PC-3 (cell line): ENCODE results near the gene TENT5C. TPM values are rescaled to one million over a fixed set of nuclear protein-coding genes. Genes with fewer than 3 reads are reported as not detected.
A peak's percentile ranks its signal among the peaks of the same experiment; 100 is the strongest.

Source experiments
- ATAC-seq: fragments of 200-7000 bp; cut with Tn5 transposase; 2 replicates; pipeline ENCODE4 v1.9.1; 2020; ENCODE audit warnings: mild to moderate bottlenecking, moderate library complexity
- BruUV-seq: library from RNA; stranded (reverse); fragments of 400-500 nt; replicated peaks from 2 replicates; lab custom pipeline; 2021; lab: Mats Ljungman, UMichigan
- CTCF ChIA-PET: fragments of 300-600 bp; sonication (Branson Sonifier 250); formaldehyde crosslinking; loops from one replicate; lab custom pipeline; 2022; ENCODE audit warnings: antibody characterized with exemption; lab: Charles Lee
- POLR2A ChIA-PET: fragments of 300-600 bp; sonication (Branson Sonifier 250); formaldehyde crosslinking; loops from one replicate; lab custom pipeline; 2022; ENCODE audit warnings: antibody characterized with exemption; ENCODE audit not compliant: unreplicated experiment; lab: Charles Lee
- DNase-seq: peaks from one replicate; pipeline ENCODE4 v3.0.0-alpha.2; 2015
- H2AFZ ChIP-seq: fragments of 300-600 bp; sonication (generic); 2 replicates; pipeline ENCODE4 v1.6.0; 2016; ENCODE audit warnings: antibody characterized with exemption, low read length
- H3F3A ChIP-seq: fragments of 300-600 bp; sonication (generic); one replicate; pipeline ENCODE4 v1.6.0; 2017; ENCODE audit warnings: antibody characterized with exemption, low read length, control low read depth, mild to moderate bottlenecking; ENCODE audit not compliant: unreplicated experiment
- H3K27ac ChIP-seq: fragments of 300-600 bp; sonication (generic); 2 replicates; pipeline ENCODE4 v1.5.1; 2016; ENCODE audit warnings: mild to moderate bottlenecking, low read length
- H3K27me3 ChIP-seq: fragments of 300-600 bp; sonication (generic); 2 replicates; pipeline ENCODE4 v1.6.1; 2016; ENCODE audit warnings: low read length, mixed read lengths
- H3K36me3 ChIP-seq: fragments of 300-600 bp; sonication (generic); 2 replicates; pipeline ENCODE4 v1.6.1; 2016; ENCODE audit warnings: low read depth, mixed run types, low read length, mixed read lengths
- H3K4me1 ChIP-seq: fragments of 300-600 bp; sonication (generic); 2 replicates; pipeline ENCODE4 v1.5.1; 2016; ENCODE audit warnings: low read length; ENCODE audit not compliant: insufficient read depth
- H3K4me2 ChIP-seq: fragments of 300-600 bp; sonication (generic); 2 replicates; pipeline ENCODE4 v1.6.0; 2016; ENCODE audit warnings: low read length
- H3K4me3 ChIP-seq: fragments of 300-600 bp; sonication (generic); 2 replicates; pipeline ENCODE4 v1.5.1; 2016; ENCODE audit warnings: mild to moderate bottlenecking, low read length, mixed read lengths
- H3K79me2 ChIP-seq: fragments of 300-600 bp; sonication (generic); 2 replicates; pipeline ENCODE4 v1.6.1; 2017; ENCODE audit warnings: low read length, mixed read lengths
- H3K9ac ChIP-seq: fragments of 300-600 bp; sonication (generic); 2 replicates; pipeline ENCODE4 v1.6.0; 2016; ENCODE audit warnings: mild to moderate bottlenecking, low read length
- H3K9me2 ChIP-seq: fragments of 300-600 bp; sonication (generic); replicated peaks from 2 replicates; pipeline ENCODE4 v1.6.1; 2016; ENCODE audit warnings: mixed run types, low read length, mixed read lengths
- H3K9me3 ChIP-seq: fragments of 300-600 bp; sonication (generic); 2 replicates; pipeline ENCODE4 v1.6.1; 2016; ENCODE audit warnings: low read length, mixed read lengths
- H4K20me1 ChIP-seq: fragments of 300-600 bp; sonication (generic); 2 replicates; pipeline ENCODE4 v1.6.1; 2016; ENCODE audit warnings: low read length, mixed read lengths
- EZH2 ChIP-seq: fragments of 300-600 bp; sonication (generic); IDR thresholded peaks from one replicate; pipeline ENCODE4 v1.6.1; 2017; ENCODE audit warnings: antibody characterized with exemption, mild to moderate bottlenecking, low read length; ENCODE audit not compliant: unreplicated experiment
- EZH2phosphoT487 ChIP-seq: fragments of 300-600 bp; sonication (generic); IDR thresholded peaks from 2 replicates; pipeline ENCODE4 v1.6.1; 2018; ENCODE audit warnings: mild to moderate bottlenecking, antibody characterized with exemption, low read length, borderline replicate concordance
- intact Hi-C: fragments of 100-400 bp; cut with micrococcal nuclease; formaldehyde crosslinking; loops from 2 replicates; pipeline ENCODE4 v1.9.0; 2023
- total RNA-seq: library from RNA; depleted of rRNA; stranded (reverse); fragments of >200 nt; gene quantifications from 2 replicates; pipeline ENCODE4 v1.2.3, GENCODE V29; 2014
- TF ChIP-seq, protein P1 (sequence below): fragments of 300-600 bp; sonication (generic); conservative IDR thresholded peaks from 2 replicates; pipeline ENCODE4 v1.5.1; 2017; ENCODE audit warnings: antibody characterized with exemption, low read depth, mild to moderate bottlenecking, low read length

TENT5C gene
- total RNA-seq, 1 experiment from 2014 or later, result 2.4 TPM

DNA sequence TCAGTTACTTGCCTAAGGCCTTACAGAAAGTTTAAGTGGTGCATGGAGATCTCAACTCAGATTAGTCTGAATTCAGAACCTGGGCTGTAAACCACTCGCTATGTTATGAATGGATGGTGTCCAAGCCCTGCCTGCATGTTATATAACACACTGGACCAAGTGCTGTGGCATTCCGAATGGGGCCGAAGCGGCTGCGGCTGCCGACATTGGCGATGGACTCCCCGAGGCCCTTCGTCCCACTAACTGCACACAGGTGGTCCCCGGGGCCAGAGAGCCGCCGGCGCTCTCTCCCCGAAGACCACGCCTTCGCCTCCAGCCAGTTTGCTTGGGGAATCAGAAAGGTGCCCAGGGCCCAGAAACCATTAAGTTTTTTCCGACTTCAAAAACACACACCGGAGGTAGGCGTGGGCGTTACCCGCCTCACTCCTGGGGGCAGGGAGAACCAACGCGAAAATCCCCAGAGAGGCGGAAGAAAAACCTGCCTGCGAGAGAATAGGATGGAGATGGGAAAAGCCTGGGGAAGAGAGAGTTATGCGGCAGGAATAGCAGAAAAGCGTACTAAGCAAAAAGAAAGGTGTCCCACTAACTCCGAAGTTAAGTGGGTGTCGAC is 579 bp upstream of the TENT5C start:
- ChIA-PET POLR2A (no interaction called here), CTCF (no interaction called here)
- TSS peak; percentile 44 for BruUV-seq
- peak; percentile 11 for ATAC-seq
- Histone ChIP-seq H3K4me2 (peak overlapping the region; percentile 90), H3K4me1 (peaks cover 14% of the 10 kb centered on the region), H3K27me3 (no peaks in the 10 kb centered on the region), H4K20me1 (no peaks in the 10 kb centered on the region), H3K27ac (no peak overlapping the region), H3K4me3 (peak overlapping the region; percentile 97), H3F3A (no peaks in the 10 kb centered on the region), H3K79me2 (0 out of 2 replicates have a peak, but pooled peaks cover 3% of the 10 kb centered on the region), H3K9me2 (no peaks in the 10 kb centered on the region), H3K36me3 (no peaks in the 10 kb centered on the region), H3K9me3 (no peaks in the 10 kb centered on the region), H2AFZ (peak overlapping the region; percentile 94), H3K9ac (peak overlapping the region; percentile 45)
- peak; percentile 14 for DNase-seq
- TF ChIP-seq EZH2 (no peak), EZH2phosphoT487 (no peak)
- TF ChIP-seq, protein P1, sequence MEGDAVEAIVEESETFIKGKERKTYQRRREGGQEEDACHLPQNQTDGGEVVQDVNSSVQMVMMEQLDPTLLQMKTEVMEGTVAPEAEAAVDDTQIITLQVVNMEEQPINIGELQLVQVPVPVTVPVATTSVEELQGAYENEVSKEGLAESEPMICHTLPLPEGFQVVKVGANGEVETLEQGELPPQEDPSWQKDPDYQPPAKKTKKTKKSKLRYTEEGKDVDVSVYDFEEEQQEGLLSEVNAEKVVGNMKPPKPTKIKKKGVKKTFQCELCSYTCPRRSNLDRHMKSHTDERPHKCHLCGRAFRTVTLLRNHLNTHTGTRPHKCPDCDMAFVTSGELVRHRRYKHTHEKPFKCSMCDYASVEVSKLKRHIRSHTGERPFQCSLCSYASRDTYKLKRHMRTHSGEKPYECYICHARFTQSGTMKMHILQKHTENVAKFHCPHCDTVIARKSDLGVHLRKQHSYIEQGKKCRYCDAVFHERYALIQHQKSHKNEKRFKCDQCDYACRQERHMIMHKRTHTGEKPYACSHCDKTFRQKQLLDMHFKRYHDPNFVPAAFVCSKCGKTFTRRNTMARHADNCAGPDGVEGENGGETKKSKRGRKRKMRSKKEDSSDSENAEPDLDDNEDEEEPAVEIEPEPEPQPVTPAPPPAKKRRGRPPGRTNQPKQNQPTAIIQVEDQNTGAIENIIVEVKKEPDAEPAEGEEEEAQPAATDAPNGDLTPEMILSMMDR, result no peak
- intact Hi-C loops, result loop anchor here (5.0 to 10.0 kb wide), 4 partner anchors 68 to 320 kb away; partner anchors contain the start of genes GDAP2, MAN1A2 and WDR3

DNA sequence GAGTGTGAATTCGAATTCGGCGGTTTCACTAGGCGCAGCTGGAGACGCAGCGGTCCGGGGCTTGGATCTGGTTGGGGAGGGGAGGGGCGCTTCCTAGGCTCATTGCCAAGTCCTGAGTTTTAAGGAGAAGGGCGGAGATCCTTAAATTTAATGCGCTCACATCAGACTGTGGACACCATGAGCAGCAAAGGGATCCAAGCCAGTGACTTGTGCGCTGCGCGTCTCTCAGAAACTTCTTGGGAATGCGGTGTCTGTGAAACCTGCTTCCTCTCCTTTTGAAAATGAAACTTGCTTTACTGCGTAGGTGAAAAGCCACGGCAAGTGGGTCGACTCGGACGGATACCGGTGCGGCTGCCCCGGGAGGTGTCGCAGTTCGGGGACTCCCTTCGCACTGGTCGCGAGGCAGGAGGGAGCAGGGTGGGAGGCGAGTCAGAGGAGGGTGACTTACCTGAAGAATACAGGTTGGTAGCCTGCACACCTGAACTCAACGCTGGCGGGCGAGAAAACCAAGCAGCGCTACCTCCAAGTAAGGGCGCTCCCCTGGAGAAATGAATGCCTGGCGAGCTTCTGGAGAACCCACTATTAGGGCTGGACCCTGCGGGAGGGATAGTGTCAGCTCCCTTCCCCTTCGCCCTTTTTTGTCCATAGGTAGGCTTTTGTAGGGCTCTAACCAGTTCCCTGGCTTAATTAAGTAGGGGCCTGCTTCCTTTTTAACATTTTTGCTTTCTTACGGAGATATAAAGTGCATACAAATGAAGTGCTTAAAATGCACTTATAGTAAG is 992 bp downstream of the TENT5C start:
- H2AFZ ChIP-seq, result peak overlapping the region; percentile 81
- peaks cover 14% of the 10 kb centered on the region for H3K4me1 ChIP-seq
- TF ChIP-seq EZH2, result no peak
- TF ChIP-seq, protein P1, result no peak
- no peaks in the 10 kb centered on the region for H3K27me3 ChIP-seq
- H3K9me2 ChIP-seq, result no peaks in the 10 kb centered on the region
- peak overlapping the region; percentile 97 for H3K4me3 ChIP-seq
- no peaks in the 10 kb centered on the region for H4K20me1 ChIP-seq
- ATAC-seq (peak; percentile 25), DNase-seq (peak; percentile 54)
- ChIA-PET CTCF (interaction anchor here (0.8 kb wide), 1 partner anchor 147 kb away, joined by 3 read pairs; no protein-coding TSS in a partner anchor), POLR2A (interaction anchor here (0.5 to 0.6 kb wide), 2 partner anchors 15 to 215 kb away, joined by 3 read pairs; no protein-coding TSS in a partner anchor)
- H3K27ac ChIP-seq, result peak overlapping the region; percentile 29
- no TSS peak for BruUV-seq
- 0 out of 2 replicates have a peak, but pooled peaks cover 3% of the 10 kb centered on the region for H3K79me2 ChIP-seq
- no peaks in the 10 kb centered on the region for H3F3A ChIP-seq
- peak overlapping the region; percentile 63 for H3K9ac ChIP-seq
- H3K4me2 ChIP-seq, result peak overlapping the region; percentile 90
- H3K9me3 ChIP-seq, result no peaks in the 10 kb centered on the region
- no peaks in the 10 kb centered on the region for H3K36me3 ChIP-seq
- intact Hi-C loops, result loop anchor here (1.0 to 10.0 kb wide), 6 partner anchors 70 to 318 kb away; partner anchors contain the start of genes GDAP2, MAN1A2 and WDR3
